PFSK-1 (cell line): ENCODE results near the gene EREG.

Experiments used
- FOXP2 ChIP-seq: optimal IDR thresholded peaks from 2 replicates; pipeline ENCODE3; 2011; ENCODE audit warnings: borderline replicate concordance, control low read depth, inconsistent platforms; ENCODE audit not compliant: insufficient read depth; ENCODE audit errors: extremely low read length, extremely low read depth
- POLR2AphosphoS5 ChIP-seq: IDR thresholded peaks from 2 replicates; pipeline ENCODE4 v1.6.1; 2012; ENCODE audit warnings: low read depth, mild to moderate bottlenecking, control low read depth, low read length, moderate library complexity
- SIN3A ChIP-seq: IDR thresholded peaks from 2 replicates; pipeline ENCODE4 v1.6.1; 2012; ENCODE audit warnings: mild to moderate bottlenecking, low read length, moderate library complexity, borderline replicate concordance; ENCODE audit not compliant: insufficient read depth
- TAF1 ChIP-seq: IDR thresholded peaks from 2 replicates; pipeline ENCODE4 v1.6.1; 2012; ENCODE audit warnings: low read length, control low read depth, borderline replicate concordance; ENCODE audit not compliant: insufficient read depth
- TF ChIP-seq, protein P1 (sequence below), 2 experiments: IDR thresholded peaks; 2 replicates each; pipeline versions ENCODE4 v1.6.1 to v1.8.0; 2011 to 2012; ENCODE audit warnings: low read depth in 2 of 2, low read length in 2 of 2, control low read depth in 1 of 2, inconsistent platforms in 1 of 2, mild to moderate bottlenecking in 1 of 2, moderate library complexity in 1 of 2; ENCODE audit not compliant: insufficient read depth in 1 of 2

EREG gene

GRCh38 chr4:74368596-74368995 lies 3.7 kb downstream of the EREG start:
- TF ChIP-seq SIN3A: no peak
- TF ChIP-seq TAF1: no peak
- TF ChIP-seq, protein P1, sequence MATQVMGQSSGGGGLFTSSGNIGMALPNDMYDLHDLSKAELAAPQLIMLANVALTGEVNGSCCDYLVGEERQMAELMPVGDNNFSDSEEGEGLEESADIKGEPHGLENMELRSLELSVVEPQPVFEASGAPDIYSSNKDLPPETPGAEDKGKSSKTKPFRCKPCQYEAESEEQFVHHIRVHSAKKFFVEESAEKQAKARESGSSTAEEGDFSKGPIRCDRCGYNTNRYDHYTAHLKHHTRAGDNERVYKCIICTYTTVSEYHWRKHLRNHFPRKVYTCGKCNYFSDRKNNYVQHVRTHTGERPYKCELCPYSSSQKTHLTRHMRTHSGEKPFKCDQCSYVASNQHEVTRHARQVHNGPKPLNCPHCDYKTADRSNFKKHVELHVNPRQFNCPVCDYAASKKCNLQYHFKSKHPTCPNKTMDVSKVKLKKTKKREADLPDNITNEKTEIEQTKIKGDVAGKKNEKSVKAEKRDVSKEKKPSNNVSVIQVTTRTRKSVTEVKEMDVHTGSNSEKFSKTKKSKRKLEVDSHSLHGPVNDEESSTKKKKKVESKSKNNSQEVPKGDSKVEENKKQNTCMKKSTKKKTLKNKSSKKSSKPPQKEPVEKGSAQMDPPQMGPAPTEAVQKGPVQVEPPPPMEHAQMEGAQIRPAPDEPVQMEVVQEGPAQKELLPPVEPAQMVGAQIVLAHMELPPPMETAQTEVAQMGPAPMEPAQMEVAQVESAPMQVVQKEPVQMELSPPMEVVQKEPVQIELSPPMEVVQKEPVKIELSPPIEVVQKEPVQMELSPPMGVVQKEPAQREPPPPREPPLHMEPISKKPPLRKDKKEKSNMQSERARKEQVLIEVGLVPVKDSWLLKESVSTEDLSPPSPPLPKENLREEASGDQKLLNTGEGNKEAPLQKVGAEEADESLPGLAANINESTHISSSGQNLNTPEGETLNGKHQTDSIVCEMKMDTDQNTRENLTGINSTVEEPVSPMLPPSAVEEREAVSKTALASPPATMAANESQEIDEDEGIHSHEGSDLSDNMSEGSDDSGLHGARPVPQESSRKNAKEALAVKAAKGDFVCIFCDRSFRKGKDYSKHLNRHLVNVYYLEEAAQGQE (IDR thresholded peaks at IDR 0.05; ENCODE audit: insufficient read depth in 1 of 2, low read depth in 2 of 2, low read length in 2 of 2): no peak
- no peak for TF ChIP-seq FOXP2
- TF ChIP-seq POLR2AphosphoS5: no peak

- TF ChIP-seq SIN3A (no peak), POLR2AphosphoS5 (no peak), TAF1 (no peak), FOXP2 (no peak)
- TF ChIP-seq, protein P1 (IDR thresholded peaks at IDR 0.05; ENCODE audit: insufficient read depth in 1 of 2, low read depth in 2 of 2, low read length in 2 of 2): no peak
Observed at GRCh38 chr4:74369855-74370254, 4.9 kb downstream of the EREG start.

DNA sequence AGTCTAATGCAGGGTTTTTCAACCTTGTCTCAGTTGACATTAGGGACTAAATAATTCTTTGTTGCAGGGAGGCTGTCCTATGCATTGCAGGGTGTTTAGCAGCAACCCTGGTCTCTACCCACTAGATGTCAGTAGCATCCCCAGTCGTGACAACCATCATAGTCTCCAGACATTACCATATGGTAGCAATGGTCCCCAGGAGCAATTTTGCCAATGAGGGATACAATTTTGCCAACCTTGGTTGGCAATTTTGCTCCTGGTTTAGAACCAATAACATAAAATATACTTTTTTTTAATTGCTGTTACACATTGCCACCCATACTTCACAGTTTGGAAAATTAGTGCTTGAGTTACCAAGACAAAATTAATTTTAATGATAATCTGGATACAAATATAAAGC lies 6.0 kb downstream of the EREG start:
- no peak for TF ChIP-seq POLR2AphosphoS5
- TF ChIP-seq, protein P1 (IDR thresholded peaks at IDR 0.05; ENCODE audit: insufficient read depth in 1 of 2, low read depth in 2 of 2, low read length in 2 of 2): no peak
- TF ChIP-seq TAF1: no peak
- TF ChIP-seq SIN3A: no peak
- TF ChIP-seq FOXP2: no peak

DNA sequence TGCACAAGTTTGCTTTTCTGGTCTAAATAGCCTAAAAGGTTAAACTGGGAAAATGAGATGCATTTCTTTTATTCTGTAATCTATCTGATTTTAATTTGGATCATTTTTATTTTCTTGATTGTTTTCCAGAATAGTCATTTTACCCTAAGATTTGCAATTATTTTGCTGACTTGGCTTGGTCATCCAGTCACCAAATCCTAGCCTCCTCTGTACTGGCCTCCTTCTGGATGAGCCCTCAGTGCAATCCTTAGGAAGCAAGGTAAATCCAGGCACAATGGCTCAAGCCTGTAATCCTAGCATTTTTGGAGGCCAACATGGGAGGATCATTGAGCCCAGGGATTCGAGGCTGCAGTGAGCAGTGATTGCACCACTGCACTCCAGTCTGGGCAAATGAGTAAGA lies 9.2 kb downstream of the EREG start:
- TF ChIP-seq, protein P1 (IDR thresholded peaks at IDR 0.05; ENCODE audit: insufficient read depth in 1 of 2, low read depth in 2 of 2, low read length in 2 of 2): no peak
- TF ChIP-seq TAF1: no peak

DNA sequence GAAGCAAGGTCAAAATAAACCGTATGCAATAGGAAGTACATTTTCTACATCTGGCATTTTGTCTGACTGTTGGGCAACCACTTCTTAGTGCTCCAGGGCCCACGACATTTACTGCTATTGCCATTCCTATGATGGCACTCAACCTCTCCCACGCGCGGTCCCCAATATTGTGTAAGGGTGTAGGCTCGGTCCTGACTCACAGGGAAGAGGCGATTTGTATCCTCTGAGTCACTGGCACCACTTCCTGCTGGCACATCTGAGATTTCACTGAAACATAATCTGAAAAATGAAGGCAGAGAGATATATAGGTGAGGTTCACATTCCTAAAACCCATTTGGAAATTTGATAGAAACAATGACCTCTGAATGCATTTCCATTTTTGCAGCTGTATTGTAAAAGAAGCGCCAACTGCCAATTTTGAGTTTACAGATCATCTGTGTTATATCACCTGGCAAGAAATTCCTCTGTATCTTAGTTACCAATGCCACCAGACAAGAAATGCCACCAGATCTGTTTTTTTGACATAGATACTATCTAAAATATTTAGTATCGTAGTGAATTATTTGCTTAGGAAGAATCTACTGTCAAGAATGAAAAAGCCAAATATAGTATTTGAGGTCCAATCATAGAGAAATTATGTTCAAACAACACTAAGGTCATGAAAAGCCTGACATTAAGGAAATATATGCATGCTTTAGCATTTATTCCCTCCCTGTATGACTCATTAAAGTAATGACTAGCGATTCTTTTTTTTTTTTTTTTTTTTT lies 9.8 kb downstream of the EREG start:
- TF ChIP-seq POLR2AphosphoS5: no peak
- TF ChIP-seq TAF1: no peak
- TF ChIP-seq, protein P1 (IDR thresholded peaks at IDR 0.05; ENCODE audit: insufficient read depth in 1 of 2, low read depth in 2 of 2, low read length in 2 of 2): no peak
- no peak for TF ChIP-seq SIN3A
- TF ChIP-seq FOXP2: no peak
